HG02885 (cell line): Measurements from ENCODE around the gene TAGLN.
"Not testable (repeated sequence)": the region's sequence is repeated elsewhere in the genome, so short reads cannot be mapped to it uniquely, and the experiment has no call there.

Experiments used
- ATAC-seq: cut with Tn5 transposase; IDR thresholded peaks from one replicate; pipeline ENCODE4 v1.9.1; 2021; ENCODE audit warnings: mild to moderate bottlenecking; ENCODE audit not compliant: unreplicated experiment, poor library complexity

TAGLN gene

GRCh38 chr11:117180661-117181585, 18.2 kb upstream of the TAGLN start:
- peak; percentile 29 for ATAC-seq

GRCh38 chr11:117181586-117182550, 17.3 kb upstream of the TAGLN start:
- no peak for ATAC-seq

GRCh38 chr11:117182551-117182935, 16.6 kb upstream of the TAGLN start:
- ATAC-seq, result no peak

GRCh38 chr11:117183178-117183577, 16.0 kb upstream of the TAGLN start:
- not testable (repeated sequence) for ATAC-seq

- no peak for ATAC-seq
Measured at GRCh38 chr11:117183724-117184349, 15.3 kb upstream of the TAGLN start.

GRCh38 chr11:117185736-117186430, 13.3 kb upstream of the TAGLN start:
- peak; percentile 48 for ATAC-seq

GRCh38 chr11:117186431-117186761, 12.8 kb upstream of the TAGLN start:
- no peak for ATAC-seq

- ATAC-seq, result no peak
Measured at GRCh38 chr11:117187007-117187406, 12.2 kb upstream of the TAGLN start.

- no peak for ATAC-seq
Measured at GRCh38 chr11:117187428-117187798, 11.8 kb upstream of the TAGLN start.

- ATAC-seq, result no peak
Measured at GRCh38 chr11:117187799-117188481, 11.2 kb upstream of the TAGLN start.

GRCh38 chr11:117188620-117189081, 10.5 kb upstream of the TAGLN start:
- ATAC-seq, result no peak

- peak; percentile 65 for ATAC-seq
Measured at GRCh38 chr11:117189191-117189940, 9.8 kb upstream of the TAGLN start.

- ATAC-seq, result peak; percentile 13
Measured at GRCh38 chr11:117189941-117190544, 9.1 kb upstream of the TAGLN start.

GRCh38 chr11:117191680-117192400, 7.3 kb upstream of the TAGLN start:
- no peak for ATAC-seq

GRCh38 chr11:117192401-117192875, 6.7 kb upstream of the TAGLN start:
- ATAC-seq, result no peak

GRCh38 chr11:117193130-117194020, 5.8 kb upstream of the TAGLN start:
- no peak for ATAC-seq

- ATAC-seq, result no peak
Measured at GRCh38 chr11:117194267-117194666, 4.9 kb upstream of the TAGLN start.
